H1 (cell line): ENCODE measurements around the gene RELN. TPM values are rescaled to one million over a fixed set of nuclear protein-coding genes. Genes with fewer than 3 reads are reported as not detected.

ENCODE experiments used
- BCL11A ChIP-seq, 2 experiments: IDR thresholded peaks; one replicate each; pipeline ENCODE4 v1.6.1; 2011; ENCODE audit warnings: low read depth in 2 of 2, low read length in 2 of 2, mild to moderate bottlenecking in 2 of 2
- BRCA1 ChIP-seq: IDR thresholded peaks from 2 replicates; pipeline ENCODE4 v1.6.1; 2012; ENCODE audit warnings: low read depth, low read length, improper control_type of control experiment
- CEBPB ChIP-seq: IDR thresholded peaks from 2 replicates; pipeline ENCODE4 v1.6.1; 2012; ENCODE audit warnings: low read depth, low read length
- EGR1 ChIP-seq: IDR thresholded peaks from 2 replicates; pipeline ENCODE4 v1.6.1; 2011; ENCODE audit warnings: low read depth, low read length, borderline replicate concordance
- GABPA ChIP-seq: IDR thresholded peaks from 2 replicates; pipeline ENCODE4 v1.6.1; 2011; ENCODE audit warnings: mild to moderate bottlenecking, low read length, moderate library complexity, borderline replicate concordance; ENCODE audit not compliant: insufficient read depth
- GTF2F1 ChIP-seq: IDR thresholded peaks from 2 replicates; pipeline ENCODE4 v1.6.1; 2012; ENCODE audit warnings: low read depth, low read length, improper control_type of control experiment, borderline replicate concordance
- HDAC6 ChIP-seq: IDR thresholded peaks from one replicate; pipeline ENCODE4 v1.7.1; 2012; ENCODE audit warnings: low read depth, mild to moderate bottlenecking, inconsistent platforms, low read length, moderate library complexity
- RFX5 ChIP-seq: IDR thresholded peaks from 2 replicates; pipeline ENCODE4 v1.6.1; 2011; ENCODE audit warnings: low read depth, low read length, improper control_type of control experiment, borderline replicate concordance
- SRF ChIP-seq: IDR thresholded peaks from 2 replicates; pipeline ENCODE4 v1.6.1; 2011; ENCODE audit warnings: mild to moderate bottlenecking, low read depth, low read length, moderate library complexity
- polyA plus RNA-seq, 7 experiments: library from polyadenylated mRNA; depleted of rRNA in 3 of 7; stranded (reverse) in 5 of 7; unstranded in 2 of 7; fragments of >200 nt in 5 of 7; fragments of 200-250 nt in 2 of 7; gene quantifications; 1 replicate in 5 of 7; 2 replicates in 1 of 7; 4 replicates in 1 of 7; pipeline versions ENCODE4 v1.2.1 to v1.2.3, GENCODE V29; 2011 to 2013; ENCODE audit warnings: missing spikeins in 2 of 7, mixed read lengths in 2 of 7
- total RNA-seq: library from RNA; stranded (reverse); fragmentation: NEBNext Ultra II Directional; extraction: Animal tissue kit (Norgen Biotek cat#: 25700); gene quantifications from 2 replicates; pipeline ENCODE4 v1.2.1, GENCODE V29; 2021
- TF ChIP-seq, protein P1 (sequence below): fragments of 300-600 bp; sonication (generic); IDR thresholded peaks from 2 replicates; pipeline ENCODE4 v1.7.1; 2012; ENCODE audit warnings: low read length, moderate library complexity, mild to moderate bottlenecking, inconsistent platforms; ENCODE audit not compliant: insufficient replicate concordance

Gene RELN
- total and polyA plus RNA-seq, 2 of the 8 experiments (the other 6 are each of a cell fraction or from before 2014, with no cell fraction given): 0.03 to 0.07 TPM

DNA sequence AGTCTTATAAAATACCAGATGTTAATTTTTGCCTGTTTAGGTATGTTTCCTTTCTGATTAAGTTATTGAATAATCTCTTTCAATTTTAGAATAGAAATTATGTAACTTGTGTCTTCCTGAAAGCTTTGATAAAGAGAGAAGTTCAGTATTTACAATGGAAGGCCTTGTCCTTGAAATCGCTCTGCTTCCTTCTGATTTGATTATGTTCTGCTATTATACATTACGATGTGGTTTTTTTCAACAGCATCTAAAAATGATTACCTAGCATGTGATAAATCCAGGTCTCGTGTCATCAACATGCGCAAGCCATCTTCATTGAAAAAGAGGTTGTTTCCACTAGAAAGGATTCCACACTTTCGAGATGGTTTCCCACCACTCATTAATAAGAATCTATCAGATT, 447.0 kb downstream of the RELN start (continued):
- TF ChIP-seq, protein P1, sequence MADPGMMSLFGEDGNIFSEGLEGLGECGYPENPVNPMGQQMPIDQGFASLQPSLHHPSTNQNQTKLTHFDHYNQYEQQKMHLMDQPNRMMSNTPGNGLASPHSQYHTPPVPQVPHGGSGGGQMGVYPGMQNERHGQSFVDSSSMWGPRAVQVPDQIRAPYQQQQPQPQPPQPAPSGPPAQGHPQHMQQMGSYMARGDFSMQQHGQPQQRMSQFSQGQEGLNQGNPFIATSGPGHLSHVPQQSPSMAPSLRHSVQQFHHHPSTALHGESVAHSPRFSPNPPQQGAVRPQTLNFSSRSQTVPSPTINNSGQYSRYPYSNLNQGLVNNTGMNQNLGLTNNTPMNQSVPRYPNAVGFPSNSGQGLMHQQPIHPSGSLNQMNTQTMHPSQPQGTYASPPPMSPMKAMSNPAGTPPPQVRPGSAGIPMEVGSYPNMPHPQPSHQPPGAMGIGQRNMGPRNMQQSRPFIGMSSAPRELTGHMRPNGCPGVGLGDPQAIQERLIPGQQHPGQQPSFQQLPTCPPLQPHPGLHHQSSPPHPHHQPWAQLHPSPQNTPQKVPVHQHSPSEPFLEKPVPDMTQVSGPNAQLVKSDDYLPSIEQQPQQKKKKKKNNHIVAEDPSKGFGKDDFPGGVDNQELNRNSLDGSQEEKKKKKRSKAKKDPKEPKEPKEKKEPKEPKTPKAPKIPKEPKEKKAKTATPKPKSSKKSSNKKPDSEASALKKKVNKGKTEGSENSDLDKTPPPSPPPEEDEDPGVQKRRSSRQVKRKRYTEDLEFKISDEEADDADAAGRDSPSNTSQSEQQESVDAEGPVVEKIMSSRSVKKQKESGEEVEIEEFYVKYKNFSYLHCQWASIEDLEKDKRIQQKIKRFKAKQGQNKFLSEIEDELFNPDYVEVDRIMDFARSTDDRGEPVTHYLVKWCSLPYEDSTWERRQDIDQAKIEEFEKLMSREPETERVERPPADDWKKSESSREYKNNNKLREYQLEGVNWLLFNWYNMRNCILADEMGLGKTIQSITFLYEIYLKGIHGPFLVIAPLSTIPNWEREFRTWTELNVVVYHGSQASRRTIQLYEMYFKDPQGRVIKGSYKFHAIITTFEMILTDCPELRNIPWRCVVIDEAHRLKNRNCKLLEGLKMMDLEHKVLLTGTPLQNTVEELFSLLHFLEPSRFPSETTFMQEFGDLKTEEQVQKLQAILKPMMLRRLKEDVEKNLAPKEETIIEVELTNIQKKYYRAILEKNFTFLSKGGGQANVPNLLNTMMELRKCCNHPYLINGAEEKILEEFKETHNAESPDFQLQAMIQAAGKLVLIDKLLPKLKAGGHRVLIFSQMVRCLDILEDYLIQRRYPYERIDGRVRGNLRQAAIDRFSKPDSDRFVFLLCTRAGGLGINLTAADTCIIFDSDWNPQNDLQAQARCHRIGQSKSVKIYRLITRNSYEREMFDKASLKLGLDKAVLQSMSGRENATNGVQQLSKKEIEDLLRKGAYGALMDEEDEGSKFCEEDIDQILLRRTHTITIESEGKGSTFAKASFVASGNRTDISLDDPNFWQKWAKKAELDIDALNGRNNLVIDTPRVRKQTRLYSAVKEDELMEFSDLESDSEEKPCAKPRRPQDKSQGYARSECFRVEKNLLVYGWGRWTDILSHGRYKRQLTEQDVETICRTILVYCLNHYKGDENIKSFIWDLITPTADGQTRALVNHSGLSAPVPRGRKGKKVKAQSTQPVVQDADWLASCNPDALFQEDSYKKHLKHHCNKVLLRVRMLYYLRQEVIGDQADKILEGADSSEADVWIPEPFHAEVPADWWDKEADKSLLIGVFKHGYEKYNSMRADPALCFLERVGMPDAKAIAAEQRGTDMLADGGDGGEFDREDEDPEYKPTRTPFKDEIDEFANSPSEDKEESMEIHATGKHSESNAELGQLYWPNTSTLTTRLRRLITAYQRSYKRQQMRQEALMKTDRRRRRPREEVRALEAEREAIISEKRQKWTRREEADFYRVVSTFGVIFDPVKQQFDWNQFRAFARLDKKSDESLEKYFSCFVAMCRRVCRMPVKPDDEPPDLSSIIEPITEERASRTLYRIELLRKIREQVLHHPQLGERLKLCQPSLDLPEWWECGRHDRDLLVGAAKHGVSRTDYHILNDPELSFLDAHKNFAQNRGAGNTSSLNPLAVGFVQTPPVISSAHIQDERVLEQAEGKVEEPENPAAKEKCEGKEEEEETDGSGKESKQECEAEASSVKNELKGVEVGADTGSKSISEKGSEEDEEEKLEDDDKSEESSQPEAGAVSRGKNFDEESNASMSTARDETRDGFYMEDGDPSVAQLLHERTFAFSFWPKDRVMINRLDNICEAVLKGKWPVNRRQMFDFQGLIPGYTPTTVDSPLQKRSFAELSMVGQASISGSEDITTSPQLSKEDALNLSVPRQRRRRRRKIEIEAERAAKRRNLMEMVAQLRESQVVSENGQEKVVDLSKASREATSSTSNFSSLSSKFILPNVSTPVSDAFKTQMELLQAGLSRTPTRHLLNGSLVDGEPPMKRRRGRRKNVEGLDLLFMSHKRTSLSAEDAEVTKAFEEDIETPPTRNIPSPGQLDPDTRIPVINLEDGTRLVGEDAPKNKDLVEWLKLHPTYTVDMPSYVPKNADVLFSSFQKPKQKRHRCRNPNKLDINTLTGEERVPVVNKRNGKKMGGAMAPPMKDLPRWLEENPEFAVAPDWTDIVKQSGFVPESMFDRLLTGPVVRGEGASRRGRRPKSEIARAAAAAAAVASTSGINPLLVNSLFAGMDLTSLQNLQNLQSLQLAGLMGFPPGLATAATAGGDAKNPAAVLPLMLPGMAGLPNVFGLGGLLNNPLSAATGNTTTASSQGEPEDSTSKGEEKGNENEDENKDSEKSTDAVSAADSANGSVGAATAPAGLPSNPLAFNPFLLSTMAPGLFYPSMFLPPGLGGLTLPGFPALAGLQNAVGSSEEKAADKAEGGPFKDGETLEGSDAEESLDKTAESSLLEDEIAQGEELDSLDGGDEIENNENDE: no peak
- TF ChIP-seq GABPA (no peak), BRCA1 (no peak), RFX5 (no peak), CEBPB (no peak), BCL11A (IDR thresholded peaks at IDR 0.05; ENCODE audit: low read depth in 2 of 2, low read length in 2 of 2) (no peak), SRF (no peak), EGR1 (no peak), GTF2F1 (no peak), HDAC6 (no peak)
- TF ChIP-seq, all 59 proteins: peak for 0
